Peyer's patch (tissue), 4 donors: ENCODE measurements around the gene CFAP20DC.

Source experiments
- CTCF ChIP-seq, 6 experiments: fragments of 450-650 bp in 4 of 6; fragments of 200-600 bp in 2 of 6; sonication (generic) in 1 of 6; IDR thresholded peaks; one replicate each; pipeline ENCODE4 v1.5.1; 2017 to 2019; ENCODE audit warnings: antibody characterized with exemption in 6 of 6, mild to moderate bottlenecking in 3 of 6, moderate library complexity in 1 of 6
- POLR2A ChIP-seq, 2 donors: fragments of 450-650 bp; IDR thresholded peaks; one replicate each; pipeline ENCODE4 v1.5.1; 2017; ENCODE audit warnings: antibody characterized with exemption in 2 of 2, mild to moderate bottlenecking in 2 of 2, moderate library complexity in 2 of 2

GRCh38 chr3:58792921-58793451 lies 256.8 kb downstream of the CFAP20DC start:
- no peak for TF ChIP-seq CTCF (IDR thresholded peaks at IDR 0.05)
- no peak for TF ChIP-seq POLR2A (IDR thresholded peaks at IDR 0.05)
